SK-N-SH (cell line): Measurements from ENCODE around the gene RDX. TPM values are rescaled to one million over a fixed set of nuclear protein-coding genes. Genes with fewer than 3 reads are reported as not detected.
"Not testable (repeated sequence)": the region's sequence is repeated elsewhere in the genome, so short reads cannot be mapped to it uniquely, and the experiment has no call there.

Experiments used
- CTCF ChIA-PET: fragments of 300-600, 350-600 bp; formaldehyde crosslinking; extraction: SDS; loops from one replicate; lab custom pipeline; 2021; lab: Yijun Ruan, JAX
- POLR2A ChIA-PET: fragments of 350-600 bp; sonication (Branson Sonifier 250); formaldehyde crosslinking; extraction: SDS; loops from one replicate; lab custom pipeline; 2020; ENCODE audit warnings: antibody characterized with exemption, inconsistent platforms; lab: Yijun Ruan, JAX
- DNase-seq: peaks from one replicate; pipeline ENCODE4 v3.0.0; 2012
- H2AFZ ChIP-seq: fragments of 200-600 bp; sonication (generic); 2 replicates; pipeline ENCODE4 v1.8.1; 2016; ENCODE audit warnings: antibody characterized with exemption, mild to moderate bottlenecking, low read depth
- H3F3A ChIP-seq: fragments of 200-600 bp; sonication (generic); replicated peaks from 2 replicates; pipeline ENCODE3; 2016; ENCODE audit warnings: antibody characterized with exemption, mild to moderate bottlenecking; ENCODE audit not compliant: insufficient read depth
- H3K27ac ChIP-seq, 2 experiments: fragments of 200-500 bp in 1 of 2; fragments of 200-600 bp in 1 of 2; sonication (Bioruptor generic) in 1 of 2; sonication (generic), shearing (Covaris generic) in 1 of 2; 2 replicates each; pipeline versions ENCODE4 v1.5.1 to v1.6.1; 2014 to 2016; ENCODE audit warnings: low read depth in 2 of 2, inconsistent platforms in 1 of 2, low read length in 1 of 2, mild to moderate bottlenecking in 1 of 2, mixed read lengths in 1 of 2
- H3K27me3 ChIP-seq: fragments of 200-600 bp; sonication (generic), shearing (Covaris generic); 2 replicates; pipeline ENCODE4 v1.6.1; 2016; ENCODE audit warnings: mixed run types; ENCODE audit not compliant: insufficient read depth
- H3K36me3 ChIP-seq, 2 experiments: fragments of 200-500 bp in 1 of 2; fragments of 200-600 bp in 1 of 2; sonication (Bioruptor generic) in 1 of 2; sonication (generic) in 1 of 2; replicated peaks in 1 of 2; 2 replicates each; pipeline versions ENCODE3 to v1.5.1; 2014 to 2016; ENCODE audit warnings: low read length in 1 of 2, mild to moderate bottlenecking in 1 of 2; ENCODE audit not compliant: insufficient read depth in 2 of 2, control insufficient read depth in 1 of 2
- H3K4me1 ChIP-seq, 2 experiments: fragments of 200-500 bp in 1 of 2; fragments of 200-600 bp in 1 of 2; sonication (Bioruptor generic) in 1 of 2; sonication (generic), shearing (Covaris generic) in 1 of 2; 2 replicates each; pipeline versions ENCODE4 v1.5.1 to v1.6.1; 2014 to 2016; ENCODE audit warnings: low read depth in 1 of 2, low read length in 1 of 2, mixed run types in 1 of 2; ENCODE audit not compliant: insufficient read depth in 2 of 2, control insufficient read depth in 1 of 2
- H3K4me2 ChIP-seq: fragments of 200-600 bp; sonication (generic), shearing (Covaris generic); 2 replicates; pipeline ENCODE4 v1.6.1; 2017; ENCODE audit warnings: mixed run types
- H3K4me3 ChIP-seq, 2 experiments: fragments of 200-500 bp in 1 of 2; fragments of 200-600 bp in 1 of 2; sonication (Bioruptor generic) in 1 of 2; sonication (generic), shearing (Covaris generic) in 1 of 2; 2 replicates each; pipeline versions ENCODE4 v1.5.1 to v1.8.1; 2014 to 2016; ENCODE audit warnings: low read depth in 2 of 2, inconsistent platforms in 1 of 2, low read length in 1 of 2, mild to moderate bottlenecking in 1 of 2, mixed read lengths in 1 of 2, moderate library complexity in 1 of 2
- H3K79me2 ChIP-seq: fragments of 200-600 bp; sonication (generic); 2 replicates; pipeline ENCODE4 v1.8.1; 2017; ENCODE audit warnings: mild to moderate bottlenecking; ENCODE audit not compliant: insufficient read depth
- H3K9ac ChIP-seq: fragments of 200-600 bp; sonication (generic); 2 replicates; pipeline ENCODE4 v1.6.1; 2017; ENCODE audit warnings: mixed run types
- H3K9me2 ChIP-seq: fragments of 200-600 bp; sonication (generic); 2 replicates; pipeline ENCODE4 v1.6.1; 2017; ENCODE audit warnings: mixed run types
- H3K9me3 ChIP-seq: fragments of 200-600 bp; sonication (generic); 2 replicates; pipeline ENCODE4 v1.6.1; 2017; ENCODE audit warnings: mixed run types, mild to moderate bottlenecking, moderate library complexity
- H4K20me1 ChIP-seq: fragments of 200-600 bp; sonication (generic); 2 replicates; pipeline ENCODE4 v1.6.1; 2017; ENCODE audit warnings: mild to moderate bottlenecking, mixed run types; ENCODE audit not compliant: insufficient read depth
- FOSL2 ChIP-seq: IDR thresholded peaks from 2 replicates; pipeline ENCODE4 v1.4.0; 2012; ENCODE audit warnings: low read depth, mild to moderate bottlenecking, moderate library complexity, borderline replicate concordance
- GABPA ChIP-seq: IDR thresholded peaks from 2 replicates; pipeline ENCODE4 v1.4.0; 2012; ENCODE audit warnings: low read depth, mild to moderate bottlenecking
- GATA2 ChIP-seq: sonication (generic); formaldehyde crosslinking; IDR thresholded peaks from 2 replicates; pipeline ENCODE4 v1.5.0; 2020; ENCODE audit warnings: mild to moderate bottlenecking, missing genetic modification reagents
- MXI1 ChIP-seq: IDR thresholded peaks from 2 replicates; pipeline ENCODE4 v1.6.1; 2012; ENCODE audit warnings: mild to moderate bottlenecking, low read depth, low read length, improper control_type of control experiment
- NFIC ChIP-seq: IDR thresholded peaks from 2 replicates; pipeline ENCODE4 v1.4.0; 2012; ENCODE audit warnings: borderline replicate concordance
- RAD21 ChIP-seq: IDR thresholded peaks from 2 replicates; pipeline ENCODE4 v1.6.1; 2012; ENCODE audit warnings: mild to moderate bottlenecking, low read length
- RFX5 ChIP-seq: IDR thresholded peaks from 2 replicates; pipeline ENCODE4 v1.6.1; 2012; ENCODE audit warnings: mild to moderate bottlenecking, improper control_type of control experiment, low read length
- RXRA ChIP-seq: IDR thresholded peaks from 2 replicates; pipeline ENCODE4 v1.4.0; 2012; ENCODE audit warnings: low read depth, mild to moderate bottlenecking, borderline replicate concordance
- SIN3A ChIP-seq: IDR thresholded peaks from 2 replicates; pipeline ENCODE4 v1.6.1; 2012; ENCODE audit warnings: low read depth, mild to moderate bottlenecking, low read length, moderate library complexity, borderline replicate concordance
- TCF12 ChIP-seq: IDR thresholded peaks from 2 replicates; pipeline ENCODE4 v1.4.0; 2012
- TEAD4 ChIP-seq: IDR thresholded peaks from 2 replicates; pipeline ENCODE4 v1.4.0; 2012; ENCODE audit warnings: mild to moderate bottlenecking, borderline replicate concordance; ENCODE audit not compliant: insufficient read depth
- USF2 ChIP-seq: fragments of 150-350 bp; IDR thresholded peaks from 2 replicates; pipeline ENCODE4 v1.6.1; 2017; ENCODE audit warnings: antibody characterized with exemption, low read length, low read depth, borderline replicate concordance
- YY1 ChIP-seq: IDR thresholded peaks from 2 replicates; pipeline ENCODE4 v1.4.0; 2012; ENCODE audit warnings: low read depth, mild to moderate bottlenecking
- ZBTB33 ChIP-seq: IDR thresholded peaks from 2 replicates; pipeline ENCODE4 v1.4.0; 2012; ENCODE audit warnings: low read depth, borderline replicate concordance
- WGBS: methylation state at CpG from one replicate; pipeline ENCODE4 v1.1.6; 2017; ENCODE audit warnings: low lambda C conversion rate; 5-methylcytosine and 5-hydroxymethylcytosine counted together
- polyA plus RNA-seq, 3 experiments: library from polyadenylated mRNA; depleted of rRNA; stranded (reverse); fragments of >200 nt; gene quantifications; 2 replicates each; pipeline ENCODE4 v1.2.3, GENCODE V29; 2012

Gene RDX
- polyA plus RNA-seq, 1 of the 3 experiments (the other 2 are of a cell fraction): 29.4 TPM

- DNase-seq, CTCF ChIA-PET, H3K4me3 ChIP-seq, POLR2A ChIA-PET, H3K36me3 ChIP-seq, H3K9ac ChIP-seq, H3K27me3 ChIP-seq, H2AFZ ChIP-seq, H3K4me2 ChIP-seq, H3K9me2 ChIP-seq, H3K27ac ChIP-seq, H3K9me3 ChIP-seq: not testable (repeated sequence)
- peaks cover 89% of the 10 kb centered on the region for H3K79me2 ChIP-seq
- WGBS: 100% methylated on average over 2 of the region's 4 CpGs
- H3F3A ChIP-seq: peaks cover 18% of the 10 kb centered on the region
- peaks cover 74% of the 10 kb centered on the region for H4K20me1 ChIP-seq
- peaks cover 12 to 29% of the 10 kb centered on the region in 2 experiments; a peak in 3 of 4 replicates for H3K4me1 ChIP-seq
These were observed 4.3 kb downstream of the RDX start for GRCh38 chr11:110292146-110292545.

GRCh38 chr11:110290591-110291334 is 5.7 kb downstream of the RDX start:
- Histone ChIP-seq H3K9ac (no peak overlapping the region), H3K4me1 (peaks cover 12 to 32% of the 10 kb centered on the region in 2 experiments; a peak in 3 of 4 replicates), H3K36me3 (peaks cover 0 to 9% of the 10 kb centered on the region in 2 experiments), H3F3A (peaks cover 16% of the 10 kb centered on the region), H3K79me2 (peaks cover 100% of the 10 kb centered on the region), H3K27me3 (no peaks in the 10 kb centered on the region), H2AFZ (no peak overlapping the region), H3K9me3 (no peaks in the 10 kb centered on the region), H3K9me2 (no peaks in the 10 kb centered on the region), H3K4me2 (no peak overlapping the region), H3K4me3 (no peak overlapping the region), H3K27ac (no peak overlapping the region), H4K20me1 (peaks cover 83% of the 10 kb centered on the region)
- no peak for TF ChIP-seq USF2
- no peak for TF ChIP-seq TCF12
- no peak for TF ChIP-seq SIN3A
- TF ChIP-seq TEAD4: no peak
- TF ChIP-seq YY1: no peak
- no peak for TF ChIP-seq GABPA
- no peak for TF ChIP-seq RFX5
- TF ChIP-seq FOSL2: no peak
- TF ChIP-seq ZBTB33: no peak
- no peak for TF ChIP-seq RXRA
- TF ChIP-seq NFIC: no peak
- TF ChIP-seq RAD21: no peak
- TF ChIP-seq GATA2 (CRISPR knock-in tag): no peak
- no peak for TF ChIP-seq MXI1
- CTCF ChIA-PET: interaction anchor here (0.8 kb wide), 1 partner anchor 89 kb away, joined by 3 read pairs; no protein-coding TSS in a partner anchor
- no peak for DNase-seq
- POLR2A ChIA-PET: no interaction called here
- WGBS: 90% methylated on average over 7 of the region's 7 CpGs
